Dendritic cell treated with granulocyte-macrophage colony-stimulating factor and Interleukin-4, amounts not matched to agents 40 ng/mL and 50 ng/mL, for 4 days (primary cell): ENCODE data around the gene GRAP.
"Not testable (repeated sequence)": the region's sequence is repeated elsewhere in the genome, so short reads cannot be mapped to it uniquely, and the experiment has no call there.

Experiments
- H3K27ac Mint-ChIP-seq: one replicate; pipeline ENCODE4 v1.8.0; 2022; ENCODE audit warnings: mild to moderate bottlenecking, mixed read lengths
- H3K27me3 Mint-ChIP-seq: one replicate; pipeline ENCODE4 v1.8.0; 2022; ENCODE audit warnings: mild to moderate bottlenecking, mixed read lengths
- H3K36me3 Mint-ChIP-seq: one replicate; pipeline ENCODE4 v1.8.0; 2022; ENCODE audit warnings: low read depth, mixed read lengths
- H3K4me1 Mint-ChIP-seq: one replicate; pipeline ENCODE4 v1.8.0; 2022; ENCODE audit warnings: low read depth, mixed read lengths
- H3K4me3 Mint-ChIP-seq: one replicate; pipeline ENCODE4 v1.8.0; 2022; ENCODE audit warnings: mild to moderate bottlenecking, moderate library complexity, mixed read lengths
- H3K9me3 Mint-ChIP-seq: one replicate; pipeline ENCODE4 v1.8.0; 2022; ENCODE audit warnings: mixed read lengths
- intact Hi-C: fragments of 100-400 bp; cut with micrococcal nuclease; formaldehyde crosslinking; loops from one replicate; pipeline ENCODE4 v1.15.0; 2022

Gene GRAP

GRCh38 chr17:19046782-19047375 lies at the start of gene GRAP:
Gene GRAP, minus strand, starts transcription at chr17:19046957. Its CDS starts 31 bp downstream, at chr17:19046926.
- H3K9me3 Mint-ChIP-seq, H3K27ac Mint-ChIP-seq, H3K4me1 Mint-ChIP-seq, H3K4me3 Mint-ChIP-seq, H3K27me3 Mint-ChIP-seq, H3K36me3 Mint-ChIP-seq, intact Hi-C loops: not testable (repeated sequence)

- H3K9me3 Mint-ChIP-seq, intact Hi-C loops, H3K4me1 Mint-ChIP-seq, H3K27ac Mint-ChIP-seq, H3K4me3 Mint-ChIP-seq, H3K36me3 Mint-ChIP-seq, H3K27me3 Mint-ChIP-seq: not testable (repeated sequence)
Observed at GRCh38 chr17:19093684-19094438, 47.1 kb upstream of the GRAP start.

GRCh38 chr17:19092737-19093683 lies 46.3 kb upstream of the GRAP start:
- H3K27ac Mint-ChIP-seq, H3K36me3 Mint-ChIP-seq, intact Hi-C loops, H3K4me3 Mint-ChIP-seq, H3K9me3 Mint-ChIP-seq, H3K27me3 Mint-ChIP-seq, H3K4me1 Mint-ChIP-seq: not testable (repeated sequence)

GRCh38 chr17:19090058-19090772 lies 43.5 kb upstream of the GRAP start:
- H3K4me1 Mint-ChIP-seq, H3K27me3 Mint-ChIP-seq, H3K36me3 Mint-ChIP-seq, H3K9me3 Mint-ChIP-seq, H3K4me3 Mint-ChIP-seq, H3K27ac Mint-ChIP-seq, intact Hi-C loops: not testable (repeated sequence)

- intact Hi-C loops, H3K4me1 Mint-ChIP-seq, H3K27me3 Mint-ChIP-seq, H3K36me3 Mint-ChIP-seq, H3K4me3 Mint-ChIP-seq, H3K27ac Mint-ChIP-seq, H3K9me3 Mint-ChIP-seq: not testable (repeated sequence)
Observed at GRCh38 chr17:19088804-19089685, 42.3 kb upstream of the GRAP start.

GRCh38 chr17:19077386-19077785 lies 30.6 kb upstream of the GRAP start:
- H3K4me3 Mint-ChIP-seq, H3K36me3 Mint-ChIP-seq, H3K27me3 Mint-ChIP-seq, intact Hi-C loops, H3K4me1 Mint-ChIP-seq, H3K9me3 Mint-ChIP-seq, H3K27ac Mint-ChIP-seq: not testable (repeated sequence)

GRCh38 chr17:19076398-19077192 lies 29.8 kb upstream of the GRAP start:
- H3K4me3 Mint-ChIP-seq, intact Hi-C loops, H3K9me3 Mint-ChIP-seq, H3K27ac Mint-ChIP-seq, H3K36me3 Mint-ChIP-seq, H3K27me3 Mint-ChIP-seq, H3K4me1 Mint-ChIP-seq: not testable (repeated sequence)

GRCh38 chr17:19070318-19071168 lies 23.8 kb upstream of the GRAP start:
- H3K27me3 Mint-ChIP-seq, H3K4me3 Mint-ChIP-seq, H3K27ac Mint-ChIP-seq, intact Hi-C loops, H3K4me1 Mint-ChIP-seq, H3K9me3 Mint-ChIP-seq, H3K36me3 Mint-ChIP-seq: not testable (repeated sequence)

GRCh38 chr17:19064378-19064777 lies 17.6 kb upstream of the GRAP start:
- intact Hi-C loops, H3K4me1 Mint-ChIP-seq, H3K27me3 Mint-ChIP-seq, H3K27ac Mint-ChIP-seq, H3K4me3 Mint-ChIP-seq, H3K9me3 Mint-ChIP-seq, H3K36me3 Mint-ChIP-seq: not testable (repeated sequence)

- intact Hi-C loops, H3K27me3 Mint-ChIP-seq, H3K36me3 Mint-ChIP-seq, H3K4me1 Mint-ChIP-seq, H3K9me3 Mint-ChIP-seq: not testable (repeated sequence)
- peak overlapping the region; percentile 72 for H3K27ac Mint-ChIP-seq
- peak overlapping the region; percentile 13 for H3K4me3 Mint-ChIP-seq
Observed at GRCh38 chr17:19063326-19063956, 16.7 kb upstream of the GRAP start.

GRCh38 chr17:19062718-19063325 lies 16.1 kb upstream of the GRAP start:
- peak overlapping the region; percentile 72 for H3K27ac Mint-ChIP-seq
- H3K27me3 Mint-ChIP-seq, H3K4me1 Mint-ChIP-seq, H3K9me3 Mint-ChIP-seq, intact Hi-C loops, H3K36me3 Mint-ChIP-seq, H3K4me3 Mint-ChIP-seq: not testable (repeated sequence)
